VCaP (cell line): ENCODE data around the gene CD81.

Experiments
- H3K27ac ChIP-seq: fragments of 450-650 bp; 2 replicates; pipeline ENCODE4 v1.5.1; 2017
- TF ChIP-seq, protein P1 (sequence below): fragments of 450-650 bp; conservative IDR thresholded peaks from 2 replicates; pipeline ENCODE4 v1.5.1; 2017; ENCODE audit warnings: mild to moderate bottlenecking, moderate library complexity

The CD81 gene

DNA sequence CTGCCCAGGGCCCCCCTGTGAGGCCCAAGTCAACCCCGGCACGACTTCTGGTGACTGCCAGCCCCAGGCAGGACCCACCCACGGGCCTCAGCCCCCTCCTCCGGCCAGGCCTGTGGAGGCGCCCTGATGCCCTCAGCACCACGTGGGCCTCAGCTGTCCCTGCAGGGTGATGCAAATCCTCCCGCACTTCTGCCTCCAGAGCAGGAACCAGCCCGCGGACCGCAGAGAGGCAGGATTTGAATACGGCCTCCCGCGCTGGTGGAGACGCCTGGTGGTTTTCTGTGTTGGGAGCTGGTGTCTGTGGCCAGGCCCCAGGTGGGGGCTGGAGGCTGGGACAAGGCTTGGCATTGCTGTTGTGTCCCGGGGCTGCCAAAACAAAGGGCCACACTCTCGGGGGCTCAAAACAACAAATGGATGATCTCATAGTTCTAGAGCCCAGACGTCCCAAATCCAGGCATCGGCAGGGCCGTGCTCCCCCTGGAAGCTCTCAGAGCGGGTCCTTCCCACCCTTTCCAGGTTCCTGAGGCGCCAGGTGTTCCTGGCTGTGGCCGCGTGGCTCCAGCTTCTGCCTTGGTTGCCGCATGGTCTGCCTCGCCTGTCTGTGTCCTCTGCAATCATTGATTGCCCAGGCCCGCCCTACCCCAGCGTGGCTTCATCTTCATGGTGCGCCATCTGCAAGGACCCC is 47.8 kb downstream of the CD81 start:
- TF ChIP-seq, protein P1, sequence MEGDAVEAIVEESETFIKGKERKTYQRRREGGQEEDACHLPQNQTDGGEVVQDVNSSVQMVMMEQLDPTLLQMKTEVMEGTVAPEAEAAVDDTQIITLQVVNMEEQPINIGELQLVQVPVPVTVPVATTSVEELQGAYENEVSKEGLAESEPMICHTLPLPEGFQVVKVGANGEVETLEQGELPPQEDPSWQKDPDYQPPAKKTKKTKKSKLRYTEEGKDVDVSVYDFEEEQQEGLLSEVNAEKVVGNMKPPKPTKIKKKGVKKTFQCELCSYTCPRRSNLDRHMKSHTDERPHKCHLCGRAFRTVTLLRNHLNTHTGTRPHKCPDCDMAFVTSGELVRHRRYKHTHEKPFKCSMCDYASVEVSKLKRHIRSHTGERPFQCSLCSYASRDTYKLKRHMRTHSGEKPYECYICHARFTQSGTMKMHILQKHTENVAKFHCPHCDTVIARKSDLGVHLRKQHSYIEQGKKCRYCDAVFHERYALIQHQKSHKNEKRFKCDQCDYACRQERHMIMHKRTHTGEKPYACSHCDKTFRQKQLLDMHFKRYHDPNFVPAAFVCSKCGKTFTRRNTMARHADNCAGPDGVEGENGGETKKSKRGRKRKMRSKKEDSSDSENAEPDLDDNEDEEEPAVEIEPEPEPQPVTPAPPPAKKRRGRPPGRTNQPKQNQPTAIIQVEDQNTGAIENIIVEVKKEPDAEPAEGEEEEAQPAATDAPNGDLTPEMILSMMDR, result no peak

DNA sequence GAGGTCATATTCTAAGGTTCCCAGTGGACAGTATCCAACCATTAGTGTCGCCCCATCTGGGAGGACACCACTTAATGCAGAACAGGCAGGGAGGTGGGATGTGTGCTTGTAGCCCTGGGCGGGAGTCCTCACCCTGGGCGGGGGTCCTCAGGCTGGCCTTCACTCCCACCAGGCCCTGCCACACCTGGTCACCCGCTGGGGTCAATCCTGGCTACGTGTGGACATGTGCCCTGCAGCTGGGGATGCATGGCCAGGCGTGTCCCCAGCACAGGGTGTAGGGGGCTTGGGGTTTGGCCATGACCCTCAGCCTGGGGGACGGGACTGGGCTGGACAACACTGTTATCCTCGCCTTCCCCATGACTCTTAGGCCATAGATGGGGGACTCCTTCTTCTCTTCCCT is 48.4 kb downstream of the CD81 start:
- no peak overlapping the region for H3K27ac ChIP-seq
- TF ChIP-seq, protein P1, result no peak

More for the DNA sequence above, 47.8 kb downstream of the CD81 start:
- H3K27ac ChIP-seq, result no peak overlapping the region

DNA sequence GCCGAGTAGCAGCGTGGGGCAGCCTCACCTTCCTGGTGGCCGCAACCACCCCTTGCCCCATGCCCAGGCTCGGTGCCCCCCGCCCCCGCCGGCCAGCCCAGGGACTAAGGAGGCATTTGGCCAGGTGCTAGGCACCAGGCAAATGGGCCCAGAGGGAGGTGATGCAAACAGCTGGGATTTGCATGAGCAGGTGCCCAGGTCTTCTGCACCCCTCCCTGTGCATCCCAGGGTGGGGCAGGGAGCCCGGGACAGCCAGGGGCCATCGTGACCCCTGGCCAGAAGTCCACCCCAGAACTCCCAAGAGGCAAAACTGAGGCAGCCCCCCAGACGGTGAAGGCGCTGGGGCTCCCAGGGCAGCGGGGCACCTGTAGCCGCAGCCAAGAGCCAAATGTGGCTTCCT is 49.1 kb downstream of the CD81 start:
- TF ChIP-seq, protein P1, result no peak
- H3K27ac ChIP-seq, result no peak overlapping the region

DNA sequence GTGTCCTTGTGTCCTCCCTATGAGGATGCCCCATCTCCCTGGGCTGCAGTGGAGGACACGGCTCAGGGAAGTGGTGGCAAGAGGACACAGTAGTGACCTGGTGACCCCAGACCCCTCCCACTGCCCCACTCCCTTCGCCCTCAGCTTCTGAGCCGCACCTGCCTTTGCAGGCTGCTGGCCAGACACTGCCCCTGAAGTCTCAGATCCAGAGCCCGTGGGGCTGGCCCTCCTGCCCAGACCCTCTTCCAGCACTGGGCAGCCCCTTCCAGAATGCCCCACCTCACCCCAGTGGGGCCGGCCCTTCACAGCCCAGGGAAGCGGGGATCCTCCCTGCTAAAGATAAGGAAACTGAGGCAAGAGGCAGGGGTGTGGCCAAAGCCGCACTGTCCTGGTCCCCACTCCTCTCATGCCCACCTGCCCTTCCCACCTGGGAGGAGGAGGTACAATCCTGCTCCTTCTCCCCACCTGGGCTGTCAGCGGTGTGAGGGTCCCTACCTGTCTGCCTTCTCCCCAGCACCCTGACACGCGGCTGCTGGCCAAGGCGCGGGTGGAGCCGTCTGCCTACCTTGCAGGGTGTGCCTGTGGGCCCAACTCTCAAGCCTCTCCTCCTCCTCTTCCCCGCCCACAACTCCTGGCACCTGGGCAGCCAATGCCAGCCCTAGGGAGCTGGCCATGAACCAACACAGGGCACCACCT is 49.9 kb downstream of the CD81 start:
- no peak overlapping the region for H3K27ac ChIP-seq
- TF ChIP-seq, protein P1, result no peak

DNA sequence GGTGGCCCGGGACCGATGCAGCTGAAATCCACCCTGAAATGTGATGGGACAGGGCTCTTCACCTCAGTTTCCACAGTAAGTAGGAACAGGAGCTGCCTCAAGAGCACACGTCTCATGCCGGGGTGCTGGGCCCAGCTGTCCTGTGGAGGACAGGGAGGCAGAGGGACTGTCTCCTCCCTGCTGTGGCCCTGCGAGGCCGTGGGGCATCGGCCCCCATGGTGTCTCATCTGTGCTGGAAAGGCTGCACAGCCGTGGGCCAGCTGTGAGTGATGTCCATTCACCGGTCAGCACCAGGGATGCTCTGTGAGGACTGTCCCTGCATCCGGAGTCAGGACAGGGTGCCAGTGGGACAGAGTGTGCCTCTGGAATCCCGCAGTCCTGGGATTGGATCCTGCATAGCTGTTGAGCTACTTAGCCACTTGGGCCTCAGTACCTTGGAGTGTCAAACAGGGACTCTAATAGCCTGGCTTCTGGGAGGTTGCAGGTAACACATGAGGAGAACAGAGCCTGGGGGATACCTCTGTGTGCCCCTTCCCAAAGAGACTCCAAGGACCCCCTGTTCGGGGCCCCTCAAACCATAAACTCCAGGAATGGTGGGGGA is 50.7 kb downstream of the CD81 start:
- TF ChIP-seq, protein P1, result 0 out of 2 replicates have a peak, but pooled peaks have one; percentile 3
- no peak overlapping the region for H3K27ac ChIP-seq

DNA sequence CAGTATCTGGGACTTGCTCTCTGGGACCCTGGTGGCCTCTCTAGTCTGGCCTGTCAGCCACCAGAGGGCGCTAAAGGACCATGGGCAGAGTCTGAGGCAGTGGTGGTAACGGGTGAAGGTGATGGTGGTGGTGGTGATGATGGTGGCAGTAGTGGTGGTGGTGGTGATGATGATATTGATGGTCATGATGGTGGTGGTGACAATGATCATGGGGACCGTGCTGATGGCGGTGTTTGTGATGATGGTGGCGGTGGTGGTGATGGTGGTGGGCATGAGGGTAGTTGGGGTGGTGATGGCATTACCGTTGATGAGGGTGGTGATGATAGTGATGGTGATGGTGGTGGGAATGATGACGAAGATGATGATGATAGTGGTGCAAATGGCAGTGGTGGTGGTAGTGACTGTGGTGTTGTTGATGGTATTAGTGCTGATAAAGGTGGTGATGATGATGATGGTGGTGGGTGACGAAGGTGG is 51.2 kb downstream of the CD81 start:
- H3K27ac ChIP-seq, result no peak overlapping the region
- TF ChIP-seq, protein P1, result peak; percentile 96

DNA sequence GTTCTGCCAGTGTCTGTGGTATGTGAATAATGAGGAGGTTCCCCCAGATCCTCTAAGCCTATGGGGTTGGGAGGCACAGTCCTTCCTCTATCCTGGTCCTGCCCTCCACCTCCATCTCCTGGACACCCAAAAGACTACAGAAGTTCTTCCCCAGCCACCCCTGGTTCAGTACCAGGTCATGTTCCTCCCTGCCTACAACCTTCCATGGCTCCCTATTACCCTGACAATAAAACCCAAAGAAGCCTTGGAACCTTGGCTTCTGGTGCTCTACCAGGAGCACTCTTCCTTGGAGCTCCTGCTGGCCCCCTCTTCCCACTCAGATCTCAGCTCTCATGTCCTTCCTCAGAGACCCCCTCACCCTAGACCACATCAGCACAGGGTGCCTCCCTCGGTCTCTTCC is 54.3 kb downstream of the CD81 start:
- TF ChIP-seq, protein P1, result no peak
- H3K27ac ChIP-seq, result no peak overlapping the region
